DOHH2 (cell line): ENCODE data around the gene TMEM218.

Source experiments
- H3F3A ChIP-seq: fragments of 200-600 bp; sonication (generic), shearing (Covaris generic); 2 replicates; pipeline ENCODE4 v1.6.0; 2016; ENCODE audit warnings: antibody characterized with exemption, mild to moderate bottlenecking; ENCODE audit not compliant: control insufficient read depth, insufficient read depth
- H3K27ac ChIP-seq: fragments of 200-600 bp; sonication (generic); 2 replicates; pipeline ENCODE4 v1.5.1; 2014; ENCODE audit warnings: low read depth, mild to moderate bottlenecking, low read length, moderate library complexity
- H3K27me3 ChIP-seq: fragments of 200-600 bp; sonication (generic); 2 replicates; pipeline ENCODE4 v1.6.1; 2014; ENCODE audit warnings: mild to moderate bottlenecking, low read length, mixed read lengths; ENCODE audit not compliant: control insufficient read depth
- H3K36me3 ChIP-seq: fragments of 200-600 bp; sonication (generic); 2 replicates; pipeline ENCODE4 v1.6.1; 2014; ENCODE audit warnings: mild to moderate bottlenecking, low read length, moderate library complexity, mixed read lengths; ENCODE audit not compliant: control insufficient read depth
- H3K4me1 ChIP-seq: fragments of 200-600 bp; sonication (generic); 2 replicates; pipeline ENCODE4 v1.6.1; 2014; ENCODE audit warnings: mild to moderate bottlenecking, low read length, mixed read lengths; ENCODE audit not compliant: control insufficient read depth
- H3K4me2 ChIP-seq: fragments of 200-600 bp; sonication (generic); 2 replicates; pipeline ENCODE4 v1.6.0; 2014; ENCODE audit warnings: mild to moderate bottlenecking, low read length, moderate library complexity
- H3K4me3 ChIP-seq: fragments of 200-600 bp; sonication (generic); 2 replicates; pipeline ENCODE4 v1.5.1; 2014; ENCODE audit warnings: mild to moderate bottlenecking, low read length, mixed read lengths
- H3K79me2 ChIP-seq: fragments of 200-600 bp; sonication (generic); 2 replicates; pipeline ENCODE4 v1.6.1; 2014; ENCODE audit warnings: mild to moderate bottlenecking, low read length, mixed read lengths; ENCODE audit not compliant: control insufficient read depth
- H3K9me2 ChIP-seq: fragments of 200-600 bp; sonication (generic); replicated peaks from 2 replicates; pipeline ENCODE4 v1.6.1; 2014; ENCODE audit warnings: mild to moderate bottlenecking, low read length, mixed read lengths; ENCODE audit not compliant: control insufficient read depth
- H3K9me3 ChIP-seq: fragments of 200-600 bp; sonication (generic); 2 replicates; pipeline ENCODE4 v1.6.1; 2014; ENCODE audit warnings: antibody characterized with exemption, low read length, mixed read lengths; ENCODE audit not compliant: control insufficient read depth, insufficient read depth
- H4K20me1 ChIP-seq: fragments of 200-600 bp; sonication (generic); 2 replicates; pipeline ENCODE4 v1.6.0; 2014; ENCODE audit warnings: low read depth, mild to moderate bottlenecking, antibody characterized with exemption, low read length, moderate library complexity; ENCODE audit not compliant: control insufficient read depth, insufficient read depth
- EZH2phosphoT487 ChIP-seq: fragments of 200-600 bp; sonication (generic); IDR thresholded peaks from 2 replicates; pipeline ENCODE4 v1.6.1; 2017; ENCODE audit warnings: borderline replicate concordance, mild to moderate bottlenecking, antibody characterized with exemption, low read length, moderate library complexity, mixed read lengths
- TF ChIP-seq, protein P1 (sequence below): fragments of 200-600 bp; sonication (generic); IDR thresholded peaks from one replicate; pipeline ENCODE4 v1.5.1; 2014; ENCODE audit warnings: antibody characterized with exemption, mild to moderate bottlenecking, low read depth, low read length; ENCODE audit not compliant: poor library complexity, severe bottlenecking

Gene TMEM218

DNA sequence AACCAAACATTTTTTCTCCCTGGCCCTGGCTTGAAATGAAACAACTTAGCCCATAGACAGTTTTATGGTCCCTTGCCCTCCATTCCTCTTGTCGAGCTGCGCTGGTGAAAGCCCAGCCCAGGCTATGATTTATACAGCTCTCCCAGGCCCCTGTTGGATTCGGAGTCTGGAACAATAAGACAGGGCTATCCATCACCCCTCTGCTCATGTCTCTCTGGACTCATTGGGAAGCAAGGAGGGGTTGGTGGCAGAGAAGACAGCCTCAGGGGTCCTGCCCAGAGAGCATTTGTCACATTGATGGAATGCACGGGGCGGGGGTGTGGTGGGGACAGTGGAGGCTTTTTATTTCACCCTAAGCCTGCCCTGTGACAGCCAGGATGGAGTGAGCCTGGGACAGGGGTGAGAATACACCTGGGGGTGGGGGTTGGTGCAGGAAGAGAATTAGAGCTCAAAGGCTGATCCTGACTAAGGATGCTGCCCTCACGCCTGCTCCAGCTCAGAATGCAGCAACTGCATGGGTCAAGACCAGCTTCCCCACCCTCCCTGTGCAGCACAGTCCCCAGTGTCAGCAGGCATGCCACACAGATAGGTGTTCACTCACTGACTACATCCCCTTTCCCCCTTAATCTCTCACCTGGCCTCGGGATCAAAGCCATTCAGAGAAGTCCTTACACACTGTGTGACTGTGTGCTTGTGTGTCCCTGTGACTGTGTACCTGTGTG is 43.1 kb upstream of the TMEM218 start:
- H3K79me2 ChIP-seq = no peaks in the 10 kb centered on the region
- H3K36me3 ChIP-seq = no peaks in the 10 kb centered on the region
- TF ChIP-seq EZH2phosphoT487 = no peak
- TF ChIP-seq, protein P1, sequence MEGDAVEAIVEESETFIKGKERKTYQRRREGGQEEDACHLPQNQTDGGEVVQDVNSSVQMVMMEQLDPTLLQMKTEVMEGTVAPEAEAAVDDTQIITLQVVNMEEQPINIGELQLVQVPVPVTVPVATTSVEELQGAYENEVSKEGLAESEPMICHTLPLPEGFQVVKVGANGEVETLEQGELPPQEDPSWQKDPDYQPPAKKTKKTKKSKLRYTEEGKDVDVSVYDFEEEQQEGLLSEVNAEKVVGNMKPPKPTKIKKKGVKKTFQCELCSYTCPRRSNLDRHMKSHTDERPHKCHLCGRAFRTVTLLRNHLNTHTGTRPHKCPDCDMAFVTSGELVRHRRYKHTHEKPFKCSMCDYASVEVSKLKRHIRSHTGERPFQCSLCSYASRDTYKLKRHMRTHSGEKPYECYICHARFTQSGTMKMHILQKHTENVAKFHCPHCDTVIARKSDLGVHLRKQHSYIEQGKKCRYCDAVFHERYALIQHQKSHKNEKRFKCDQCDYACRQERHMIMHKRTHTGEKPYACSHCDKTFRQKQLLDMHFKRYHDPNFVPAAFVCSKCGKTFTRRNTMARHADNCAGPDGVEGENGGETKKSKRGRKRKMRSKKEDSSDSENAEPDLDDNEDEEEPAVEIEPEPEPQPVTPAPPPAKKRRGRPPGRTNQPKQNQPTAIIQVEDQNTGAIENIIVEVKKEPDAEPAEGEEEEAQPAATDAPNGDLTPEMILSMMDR = no peak
- H3F3A ChIP-seq = no peaks in the 10 kb centered on the region
- no peak overlapping the region for H3K4me3 ChIP-seq
- H3K27ac ChIP-seq = no peak overlapping the region
- H4K20me1 ChIP-seq = no peaks in the 10 kb centered on the region
- H3K9me2 ChIP-seq = no peaks in the 10 kb centered on the region
- H3K9me3 ChIP-seq = no peaks in the 10 kb centered on the region
- H3K4me1 ChIP-seq = no peaks in the 10 kb centered on the region
- H3K4me2 ChIP-seq = no peak overlapping the region
- H3K27me3 ChIP-seq = peaks cover 7% of the 10 kb centered on the region

DNA sequence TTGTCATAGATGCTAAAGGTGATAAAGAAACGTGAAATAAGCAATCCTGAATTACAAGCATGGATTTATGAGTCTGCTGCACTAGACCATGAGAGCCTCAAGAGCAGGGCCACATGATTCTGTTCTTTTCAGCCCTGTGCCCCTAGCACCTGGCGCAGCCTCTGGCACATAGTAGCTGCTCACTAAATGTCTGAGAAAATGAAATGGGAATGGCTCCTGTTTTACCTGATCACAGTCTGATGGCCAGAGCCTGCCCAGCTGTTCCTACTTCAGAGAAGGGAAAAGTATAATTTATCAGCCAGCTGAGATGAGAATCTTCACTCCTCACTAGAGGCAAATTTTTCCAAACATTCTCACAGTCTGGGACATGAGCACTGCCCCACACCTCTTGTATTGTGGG is 42.4 kb upstream of the TMEM218 start:
- H3K27ac ChIP-seq = no peak overlapping the region
- no peaks in the 10 kb centered on the region for H3K9me3 ChIP-seq
- peaks cover 11% of the 10 kb centered on the region for H3K27me3 ChIP-seq
- no peaks in the 10 kb centered on the region for H3K4me1 ChIP-seq
- no peaks in the 10 kb centered on the region for H3K36me3 ChIP-seq
- H3K4me2 ChIP-seq = no peak overlapping the region
- H4K20me1 ChIP-seq = no peaks in the 10 kb centered on the region
- H3K79me2 ChIP-seq = no peaks in the 10 kb centered on the region
- no peak overlapping the region for H3K4me3 ChIP-seq
- no peaks in the 10 kb centered on the region for H3K9me2 ChIP-seq
- TF ChIP-seq EZH2phosphoT487 = no peak
- TF ChIP-seq, protein P1 = no peak
- no peaks in the 10 kb centered on the region for H3F3A ChIP-seq

DNA sequence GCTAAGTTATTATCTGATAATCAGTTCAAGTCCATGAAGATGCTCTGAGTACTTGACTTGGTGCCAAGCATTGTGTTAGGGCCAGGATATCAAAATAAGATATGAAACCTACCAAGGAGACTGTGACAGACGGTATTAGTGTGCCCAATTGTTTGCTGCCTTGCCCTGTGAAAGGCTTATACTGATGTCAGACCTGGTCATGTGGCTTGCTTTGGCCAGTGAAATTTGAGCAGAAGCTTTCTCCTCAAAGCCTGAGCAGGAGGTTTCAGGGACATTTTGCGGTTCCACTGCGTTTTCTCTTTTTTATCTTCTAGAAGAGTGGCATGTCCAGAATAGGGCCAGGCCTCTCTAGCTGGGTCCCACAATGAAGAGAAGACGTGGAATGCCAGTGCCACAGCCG is 37.3 kb upstream of the TMEM218 start:
- no peak overlapping the region for H3K4me2 ChIP-seq
- no peak overlapping the region for H3K4me3 ChIP-seq
- H3K27me3 ChIP-seq = peaks cover 13% of the 10 kb centered on the region
- H3K79me2 ChIP-seq = no peaks in the 10 kb centered on the region
- H3K36me3 ChIP-seq = no peaks in the 10 kb centered on the region
- H3F3A ChIP-seq = no peaks in the 10 kb centered on the region
- TF ChIP-seq EZH2phosphoT487 = no peak
- TF ChIP-seq, protein P1 = no peak
- no peaks in the 10 kb centered on the region for H3K4me1 ChIP-seq
- H3K27ac ChIP-seq = no peak overlapping the region
- H3K9me2 ChIP-seq = no peaks in the 10 kb centered on the region
- no peaks in the 10 kb centered on the region for H4K20me1 ChIP-seq
- H3K9me3 ChIP-seq = no peaks in the 10 kb centered on the region
